HG02571 (cell line): ENCODE measurements around the gene ST6GAL1.
A peak's percentile ranks its signal among the peaks of the same experiment; 100 is the strongest.
"Not testable (repeated sequence)": the region's sequence is repeated elsewhere in the genome, so short reads cannot be mapped to it uniquely, and the experiment has no call there.

Source experiments
- ATAC-seq: cut with Tn5 transposase; IDR thresholded peaks from one replicate; pipeline ENCODE4 v1.9.1; 2021; ENCODE audit warnings: mild to moderate bottlenecking, moderate library complexity; ENCODE audit not compliant: unreplicated experiment

ST6GAL1 gene

GRCh38 chr3:187042346-187042745 is 112.0 kb downstream of the ST6GAL1 start:
- ATAC-seq, result no peak

DNA sequence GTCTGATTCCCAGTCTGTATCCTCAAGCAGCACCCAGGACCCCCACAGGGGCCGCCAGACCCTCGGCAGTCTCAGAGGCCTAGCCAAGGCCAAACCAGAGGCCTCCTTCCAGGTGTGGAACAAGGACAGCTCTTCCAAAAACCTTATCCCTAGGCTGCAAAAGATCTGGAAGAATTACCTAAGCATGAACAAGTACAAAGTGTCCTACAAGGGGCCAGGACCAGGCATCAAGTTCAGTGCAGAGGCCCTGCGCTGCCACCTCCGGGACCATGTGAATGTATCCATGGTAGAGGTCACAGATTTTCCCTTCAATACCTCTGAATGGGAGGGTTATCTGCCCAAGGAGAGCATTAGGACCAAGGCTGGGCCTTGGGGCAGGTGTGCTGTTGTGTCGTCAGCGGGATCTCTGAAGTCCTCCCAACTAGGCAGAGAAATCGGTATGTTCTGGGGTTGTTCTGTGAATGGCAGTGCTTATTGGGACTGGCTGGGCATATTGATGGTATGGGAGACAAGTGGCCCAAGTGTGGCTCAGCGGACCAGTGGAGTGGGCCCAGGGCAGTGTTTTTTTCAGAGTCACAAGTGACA is 112.6 kb downstream of the ST6GAL1 start:
- no peak for ATAC-seq

- ATAC-seq, result peak; percentile 57
Observed at GRCh38 chr3:187044206-187044605, 113.9 kb downstream of the ST6GAL1 start.

DNA sequence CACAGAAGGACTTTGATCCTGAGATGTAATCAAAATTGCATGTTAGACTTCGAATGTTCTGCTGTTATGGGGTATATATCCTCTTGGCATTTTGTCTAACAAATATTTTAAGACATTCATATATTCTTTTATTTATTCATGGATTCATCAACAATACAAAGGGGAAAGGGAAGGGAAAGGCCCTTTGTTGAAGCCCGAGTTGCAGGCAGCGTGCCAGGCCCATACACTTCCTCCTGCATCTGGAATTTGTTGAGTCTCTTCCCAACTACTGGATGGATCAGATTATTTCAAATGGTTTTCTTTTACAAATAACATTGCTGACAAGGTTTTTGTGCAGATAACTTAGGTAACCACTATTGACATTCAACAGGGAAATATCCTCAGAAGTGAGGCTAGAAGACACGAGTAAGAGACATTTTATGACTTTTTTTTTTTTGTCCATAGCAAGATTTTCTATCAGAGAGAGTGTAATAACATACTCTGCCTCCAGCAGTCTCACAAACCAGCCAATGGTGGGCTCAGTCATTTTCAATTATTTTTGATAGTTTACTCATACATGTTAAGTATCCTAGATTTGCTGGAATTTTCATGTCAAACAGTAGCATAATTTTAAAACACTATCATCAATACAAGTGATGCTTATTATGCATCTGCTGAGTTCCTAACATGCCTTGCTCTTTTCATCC is 114.7 kb downstream of the ST6GAL1 start:
- no peak for ATAC-seq

- no peak for ATAC-seq
Observed at GRCh38 chr3:187046033-187046432, 115.7 kb downstream of the ST6GAL1 start.

DNA sequence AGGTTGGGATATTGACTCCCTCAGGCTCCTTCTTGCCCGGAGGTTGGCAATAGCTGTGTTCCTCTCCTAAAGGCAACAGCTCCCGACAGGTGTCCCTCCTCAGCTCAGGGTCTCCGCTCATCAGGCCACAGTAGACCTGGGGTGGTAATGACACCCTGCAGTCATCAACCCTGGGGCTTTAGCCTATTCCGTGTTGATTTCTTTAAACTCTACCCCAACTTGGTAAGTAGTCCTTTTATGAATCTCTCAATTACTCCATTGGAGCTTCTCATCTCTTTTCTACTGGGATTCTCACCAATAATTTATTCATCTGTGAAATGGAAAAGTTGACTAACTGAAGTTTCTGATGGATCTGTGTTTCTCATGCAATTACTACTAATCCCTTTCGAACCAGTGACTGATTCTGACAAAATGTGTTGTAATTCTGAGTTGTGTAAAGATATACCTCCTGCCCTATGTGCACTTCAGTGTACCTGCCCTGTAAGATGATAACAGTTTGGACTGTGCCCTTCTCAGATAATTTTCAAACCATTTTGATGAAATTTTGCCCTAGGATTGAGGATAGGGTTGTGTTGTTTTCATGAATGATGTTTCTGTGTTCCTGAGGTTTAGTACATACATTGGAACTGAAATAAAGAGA is 119.3 kb downstream of the ST6GAL1 start:
- no peak for ATAC-seq

DNA sequence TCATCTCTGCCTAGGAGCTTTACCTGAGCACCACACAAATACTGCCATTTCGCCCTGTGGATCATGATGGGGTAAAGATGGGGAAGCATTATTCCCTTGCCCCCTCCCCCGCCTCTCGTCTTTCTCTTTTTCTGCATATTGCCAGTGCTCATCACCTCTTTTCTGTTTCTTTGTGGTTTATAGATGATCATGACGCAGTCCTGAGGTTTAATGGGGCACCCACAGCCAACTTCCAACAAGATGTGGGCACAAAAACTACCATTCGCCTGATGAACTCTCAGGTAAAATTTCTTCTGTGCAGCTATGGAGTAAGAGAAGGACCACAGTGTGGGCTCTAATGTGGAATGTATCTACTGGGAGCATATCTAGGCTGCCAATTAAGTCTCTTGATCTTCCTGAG is 120.7 kb downstream of the ST6GAL1 start:
- no peak for ATAC-seq

- ATAC-seq, result no peak
Observed at GRCh38 chr3:187051724-187052366, 121.5 kb downstream of the ST6GAL1 start.

- ATAC-seq, result not testable (repeated sequence)
Observed at GRCh38 chr3:187052427-187052826, 122.1 kb downstream of the ST6GAL1 start.

DNA sequence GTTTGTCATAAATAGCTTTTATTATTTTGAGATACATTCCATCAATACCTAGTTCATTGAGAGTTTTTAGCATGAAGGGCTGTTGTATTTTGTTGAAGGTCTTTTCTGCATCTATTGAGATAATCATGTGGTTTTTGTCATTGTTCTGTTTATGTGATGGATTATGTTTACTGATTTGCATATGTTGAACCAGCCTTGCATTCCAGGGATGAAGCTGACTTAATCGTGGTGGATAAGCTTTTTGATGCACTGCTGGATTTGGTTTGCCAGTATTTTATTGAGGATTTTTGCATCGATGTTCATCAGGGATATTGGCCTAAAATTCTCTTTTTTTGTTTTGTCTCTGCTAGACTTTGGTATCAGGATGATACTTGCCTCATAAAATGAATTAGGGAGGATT is 124.1 kb downstream of the ST6GAL1 start:
- not testable (repeated sequence) for ATAC-seq

- not testable (repeated sequence) for ATAC-seq
Observed at GRCh38 chr3:187057803-187058202, 127.5 kb downstream of the ST6GAL1 start.

- no peak for ATAC-seq
Observed at GRCh38 chr3:187061748-187062147, 131.4 kb downstream of the ST6GAL1 start.

GRCh38 chr3:187062526-187063177 is 132.3 kb downstream of the ST6GAL1 start:
- ATAC-seq, result no peak

GRCh38 chr3:187063286-187064121 is 133.2 kb downstream of the ST6GAL1 start:
- ATAC-seq, result no peak

- ATAC-seq, result peak; percentile 3
Observed at GRCh38 chr3:187064210-187065115, 134.1 kb downstream of the ST6GAL1 start.

GRCh38 chr3:187066228-187066995 is 136.1 kb downstream of the ST6GAL1 start:
- ATAC-seq, result no peak

GRCh38 chr3:187068787-187069186 is 138.5 kb downstream of the ST6GAL1 start:
- ATAC-seq, result no peak

DNA sequence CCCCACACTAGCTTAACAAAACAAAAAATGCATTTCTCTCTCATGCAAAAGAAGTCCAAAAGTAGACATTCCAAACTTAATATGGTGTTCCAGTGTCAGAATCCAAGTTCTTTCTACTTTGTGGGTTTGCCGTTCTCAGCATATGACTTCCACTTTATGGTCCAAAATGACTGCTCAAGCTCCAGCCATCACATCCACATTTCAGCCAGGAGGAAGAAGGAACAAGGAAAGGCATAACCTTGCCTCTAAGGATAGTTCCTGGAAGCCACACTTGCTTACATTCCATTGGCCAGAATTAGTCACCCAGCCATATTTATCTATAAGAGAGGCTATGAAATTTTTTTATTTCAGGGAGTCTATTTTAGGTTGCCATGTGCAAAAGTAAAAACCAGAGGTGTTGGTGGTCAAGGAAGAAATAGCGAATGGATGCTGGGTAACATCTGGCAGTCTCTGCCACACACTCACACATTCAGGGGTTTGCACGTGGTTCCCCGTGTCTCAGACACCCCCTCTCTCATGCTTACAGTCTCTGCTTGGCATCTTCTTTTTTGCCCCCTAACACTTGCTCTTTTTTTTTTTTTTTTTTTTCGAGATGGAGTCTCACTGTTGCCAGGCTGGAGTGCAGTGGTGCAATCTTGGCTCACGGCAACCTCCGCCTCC is 139.7 kb downstream of the ST6GAL1 start:
- no peak for ATAC-seq
